ENCODE measurements around the gene FUT7.
"Not testable (repeated sequence)": the region's sequence is repeated elsewhere in the genome, so short reads cannot be mapped to it uniquely, and the experiment has no call there.

FUT7 gene

DNA sequence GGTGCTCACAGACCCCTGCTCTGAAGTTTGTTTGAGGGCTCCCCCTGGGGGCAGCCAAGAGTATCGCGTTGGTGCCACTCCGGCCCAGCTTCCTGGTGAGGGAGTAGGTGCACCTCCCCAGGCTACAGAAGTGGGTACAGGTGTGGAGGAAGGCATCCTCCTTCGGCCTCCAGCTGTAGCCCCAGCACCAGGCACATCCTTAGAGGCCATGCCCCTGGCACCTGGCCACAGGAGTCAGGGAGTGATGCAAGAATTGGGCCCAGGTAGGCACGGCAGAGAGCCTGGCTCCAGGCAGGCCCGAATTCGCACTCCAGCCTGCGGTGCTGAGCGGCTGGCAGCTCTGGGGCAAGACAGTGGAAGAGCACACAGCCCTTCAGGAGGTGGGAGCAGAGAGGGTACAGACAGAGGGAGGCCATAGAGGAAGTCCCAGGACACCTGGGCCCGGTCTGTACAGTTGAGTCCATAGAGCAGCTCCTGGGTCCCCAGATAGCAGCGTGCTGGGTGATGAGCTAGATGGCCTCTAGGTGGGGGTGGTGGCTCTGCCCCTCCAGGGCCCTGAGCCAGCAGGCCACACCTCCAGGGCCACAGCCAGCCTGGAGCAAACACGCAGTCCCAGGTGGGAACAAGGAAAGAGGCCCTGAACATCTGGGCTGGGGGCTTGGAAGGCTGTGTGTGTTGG lies 36.1 kb upstream of the FUT7 start:
- H3K27ac ChIP-seq: no peak overlapping the region
- DNase-seq (ENCODE audit: low read depth, low spot score): no peak

DNA sequence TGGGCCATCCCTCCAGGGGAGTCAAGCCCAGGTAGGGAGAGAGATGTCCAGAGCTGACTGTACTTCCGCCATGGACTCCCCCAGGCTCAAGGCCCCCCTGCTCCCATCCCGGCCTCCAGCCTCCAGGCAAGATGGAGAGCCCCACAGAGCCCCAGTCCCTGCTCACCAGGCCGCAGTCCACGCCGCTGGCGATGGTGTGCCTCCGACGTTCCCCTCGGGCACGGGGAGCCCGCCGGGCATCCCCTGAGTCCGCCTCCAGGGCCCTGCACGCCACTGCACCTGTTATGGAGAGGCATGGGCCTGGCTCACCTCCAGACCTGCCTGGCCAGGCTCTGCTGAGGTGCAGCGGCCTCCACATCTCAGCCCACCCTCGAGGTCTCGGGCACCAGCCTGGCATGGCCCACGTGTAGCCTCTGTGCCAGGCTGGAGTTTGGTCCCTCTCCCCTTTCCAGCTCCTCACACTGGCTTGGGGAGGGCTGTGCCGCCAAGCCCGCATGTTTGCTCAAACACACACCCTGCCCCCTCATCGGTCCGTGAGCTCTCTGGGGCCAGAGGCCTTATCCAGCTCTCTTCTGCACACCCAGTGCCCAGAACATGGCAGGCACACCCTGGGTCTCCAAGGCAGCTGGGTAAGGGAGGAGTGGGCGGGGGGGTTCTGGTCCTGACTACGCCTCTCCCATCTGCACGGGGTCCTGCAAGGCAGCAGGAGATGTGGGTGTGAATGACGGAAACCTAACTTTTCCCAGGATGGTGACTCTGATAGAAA lies 34.4 kb upstream of the FUT7 start:
- no peak for DNase-seq (ENCODE audit: low read depth, low spot score)
- H3K27ac ChIP-seq: no peak overlapping the region

DNA sequence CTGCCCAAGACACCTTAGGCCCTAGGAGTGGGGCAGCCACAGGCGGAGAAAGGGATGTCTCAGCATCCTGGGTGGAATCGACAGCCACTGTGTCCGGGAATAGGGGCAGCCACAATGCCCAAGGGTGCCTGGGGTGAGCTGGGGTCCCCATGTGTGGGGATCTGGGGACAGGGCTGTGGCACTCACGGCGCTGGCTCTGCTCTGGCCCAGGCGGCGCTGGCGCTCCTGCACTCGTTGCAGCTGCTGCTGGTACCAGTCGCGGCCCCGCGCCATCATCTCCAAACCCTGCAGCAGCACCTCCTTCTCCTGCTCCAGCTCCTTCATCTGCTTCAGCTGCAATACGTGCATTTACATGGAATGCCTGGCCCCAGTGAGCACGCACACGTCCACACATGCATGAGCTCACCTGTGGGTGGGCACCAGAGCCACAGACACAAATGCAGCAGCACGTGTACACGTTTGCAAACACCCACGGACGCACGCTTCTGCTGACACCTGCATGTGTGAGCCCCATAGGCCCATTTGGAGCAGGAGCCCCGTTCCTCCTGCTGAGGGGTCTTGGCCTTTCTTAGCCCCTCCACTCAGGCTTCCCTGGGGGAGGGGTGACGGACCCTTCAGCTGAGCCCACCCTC lies 33.6 kb upstream of the FUT7 start:
- no peak overlapping the region for H3K27ac ChIP-seq
- no peak for DNase-seq (ENCODE audit: low read depth, low spot score)

DNA sequence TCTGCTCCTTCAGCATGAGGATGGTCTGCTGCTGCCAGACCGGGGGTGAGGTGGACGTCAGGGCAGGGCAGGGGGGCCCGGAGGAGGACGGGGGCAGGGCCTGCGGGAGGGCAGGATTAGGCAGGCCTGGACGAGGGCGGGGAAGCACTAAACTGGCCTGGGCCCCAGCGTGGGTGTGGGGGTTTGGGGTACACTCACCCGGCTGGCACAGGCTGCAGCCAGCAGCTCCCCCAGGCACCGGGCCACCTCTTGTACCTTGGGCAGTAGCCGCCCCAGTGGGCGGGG lies 32.9 kb upstream of the FUT7 start:
- DNase-seq (ENCODE audit: low read depth, low spot score): no peak
- no peak overlapping the region for H3K27ac ChIP-seq

DNA sequence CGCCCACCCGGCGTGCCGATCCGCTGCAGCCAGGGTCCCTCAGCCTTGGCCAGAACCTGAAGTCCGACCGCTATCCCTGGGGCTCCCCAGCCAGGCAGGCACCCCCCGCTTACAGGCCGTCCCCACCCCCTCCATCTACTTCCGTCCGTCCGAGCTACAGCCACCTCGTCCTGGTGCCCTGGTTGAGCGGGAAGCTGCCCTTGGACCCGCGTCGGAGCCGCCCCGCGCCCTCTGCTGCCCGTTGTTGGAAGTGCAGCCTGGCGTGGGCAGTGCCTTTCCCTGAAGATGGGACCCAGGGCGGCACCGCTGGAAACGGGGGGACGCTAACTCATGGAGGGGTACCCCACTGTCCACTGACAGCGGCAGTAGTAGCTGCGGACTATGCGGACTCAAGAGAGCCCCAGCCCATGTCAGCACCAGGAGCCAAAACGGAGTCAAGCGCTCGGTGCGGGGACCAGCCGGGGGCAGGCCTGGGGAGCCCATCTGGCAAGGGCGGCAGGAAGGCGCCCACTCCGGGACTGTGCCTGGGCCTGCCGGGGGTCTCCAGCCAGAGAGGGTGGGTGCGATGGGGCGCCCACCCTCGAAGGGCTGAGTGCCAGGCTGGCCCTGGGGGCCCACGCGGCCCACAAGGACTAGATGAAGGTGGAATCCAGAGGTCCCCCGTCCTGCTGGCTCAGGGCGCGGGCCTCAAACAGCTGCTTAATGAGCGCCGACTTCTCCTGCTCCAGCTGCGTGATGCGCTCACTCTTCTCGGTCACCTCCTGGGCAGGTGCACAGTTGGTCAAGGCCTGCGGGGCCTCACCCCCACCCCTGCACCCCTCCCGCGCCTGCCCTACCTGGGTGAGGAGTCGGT lies 32.4 kb upstream of the FUT7 start:
- DNase-seq (ENCODE audit: low read depth, low spot score): no peak
- no peak overlapping the region for H3K27ac ChIP-seq

DNA sequence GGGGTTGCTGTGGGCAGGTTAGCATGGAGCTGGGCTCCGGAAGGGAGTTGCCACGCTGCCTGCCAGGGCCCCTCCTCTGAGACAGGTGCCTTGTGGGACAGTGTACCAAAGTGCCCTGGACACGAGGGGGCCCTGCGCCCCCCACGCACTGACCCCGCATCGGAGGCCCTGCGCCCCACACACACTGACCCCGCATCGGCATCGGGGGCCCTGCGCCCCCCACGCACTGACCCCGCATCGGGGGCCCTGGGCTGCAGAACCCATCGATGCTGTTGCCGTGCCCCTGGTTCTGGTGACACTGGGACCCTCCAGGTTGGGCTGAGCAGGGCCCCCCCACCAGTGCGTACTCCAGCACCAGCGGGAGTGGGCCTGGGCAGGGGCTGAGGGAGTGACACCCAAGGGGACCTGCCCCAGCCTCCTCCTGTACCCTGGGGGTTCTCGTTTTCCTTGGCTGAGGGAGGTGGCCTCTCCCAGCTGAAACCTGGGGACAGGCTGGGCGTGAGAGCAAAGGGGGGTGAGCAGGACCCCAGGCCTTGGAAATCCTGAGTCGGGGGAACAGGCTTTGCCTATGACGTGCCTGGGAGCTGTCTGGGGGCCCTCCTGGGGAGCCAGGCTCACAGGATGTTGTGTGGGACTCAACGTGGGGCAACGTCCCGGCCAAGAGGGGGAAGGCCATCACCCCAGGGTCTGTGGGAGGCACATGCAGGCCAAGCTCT lies 31.6 kb upstream of the FUT7 start:
- H3K27ac ChIP-seq: no peak overlapping the region

DNA sequence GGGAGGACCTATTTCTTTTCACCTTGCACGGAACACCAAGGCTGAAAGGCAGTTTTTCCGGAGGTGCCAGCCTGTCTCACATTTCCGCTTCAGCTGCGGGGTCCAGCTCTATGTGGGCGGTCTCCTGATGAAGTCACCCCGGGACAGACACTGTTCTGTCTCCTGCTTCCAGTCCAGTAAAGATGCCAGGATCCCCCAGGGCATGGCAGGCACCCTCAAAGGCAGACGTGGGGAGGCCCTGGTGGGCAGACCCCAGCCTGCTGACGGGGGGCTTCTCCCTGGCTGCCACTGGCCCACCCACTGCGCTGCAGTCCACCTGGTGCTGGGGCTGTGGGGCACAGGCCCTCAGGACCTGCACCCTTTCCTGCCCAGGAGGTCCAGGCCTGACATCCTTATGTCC lies 30.9 kb upstream of the FUT7 start:
- DNase-seq (ENCODE audit: low read depth, low spot score); H3K27ac ChIP-seq: not testable (repeated sequence)

More for the DNA sequence above, 31.6 kb upstream of the FUT7 start:
- DNase-seq (ENCODE audit: low read depth, low spot score): no peak

DNA sequence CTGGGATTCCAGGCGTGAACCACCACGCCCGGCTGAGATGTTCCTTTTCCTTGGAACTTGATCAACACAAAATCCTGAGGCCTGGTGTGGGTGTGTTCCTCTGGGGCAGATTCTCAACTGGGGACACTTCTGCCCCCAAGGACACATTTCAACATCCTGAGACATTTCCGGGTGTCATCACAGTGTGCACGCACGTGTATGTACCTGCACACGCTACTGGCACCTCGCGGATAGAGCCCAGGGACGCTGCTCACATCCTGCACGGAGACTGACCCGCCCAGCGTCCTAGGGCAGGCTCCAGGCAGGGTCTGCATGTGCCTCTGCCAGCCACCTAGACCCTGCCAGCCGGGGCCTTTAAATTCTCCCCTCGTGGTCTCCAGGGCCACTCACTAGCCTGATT lies 30.5 kb upstream of the FUT7 start:
- no peak overlapping the region for H3K27ac ChIP-seq
- no peak for DNase-seq (ENCODE audit: low read depth, low spot score)

DNA sequence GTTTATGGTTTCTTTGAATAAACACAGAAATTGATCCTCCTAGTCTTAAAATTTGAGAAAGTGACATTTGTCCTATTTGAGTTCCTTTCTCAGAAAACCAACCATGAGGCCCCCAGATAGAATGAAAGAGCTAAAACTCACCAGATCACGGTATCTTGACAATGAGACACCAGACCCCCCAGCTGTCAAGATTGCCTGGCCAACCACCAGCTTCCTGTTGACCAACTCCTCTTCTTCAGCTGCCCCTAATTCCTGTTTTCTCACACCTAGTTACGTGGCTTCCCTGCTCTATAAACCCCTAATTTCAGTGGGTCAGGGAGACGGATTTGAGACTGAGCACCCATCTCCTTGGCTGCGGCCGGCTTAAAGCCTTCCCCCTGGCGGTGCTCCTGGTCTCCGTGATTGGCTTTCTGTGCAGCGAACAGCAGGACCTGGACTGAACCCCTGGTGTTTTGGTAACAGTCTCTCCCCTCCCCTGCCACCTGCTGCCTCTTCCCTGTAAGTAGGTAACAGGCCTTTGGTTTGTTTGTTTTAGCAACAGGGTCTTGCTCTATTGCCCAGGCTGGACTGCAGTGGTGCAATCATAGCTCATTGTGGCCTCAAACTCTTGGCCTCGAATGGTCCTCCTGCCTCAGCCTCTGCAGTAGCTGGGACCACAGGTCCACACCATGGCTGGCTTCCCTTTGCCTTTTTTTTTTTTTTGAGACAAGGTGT lies 26.8 kb upstream of the FUT7 start:
- H3K27ac ChIP-seq: no peak overlapping the region
- DNase-seq (ENCODE audit: low read depth, low spot score): no peak

DNA sequence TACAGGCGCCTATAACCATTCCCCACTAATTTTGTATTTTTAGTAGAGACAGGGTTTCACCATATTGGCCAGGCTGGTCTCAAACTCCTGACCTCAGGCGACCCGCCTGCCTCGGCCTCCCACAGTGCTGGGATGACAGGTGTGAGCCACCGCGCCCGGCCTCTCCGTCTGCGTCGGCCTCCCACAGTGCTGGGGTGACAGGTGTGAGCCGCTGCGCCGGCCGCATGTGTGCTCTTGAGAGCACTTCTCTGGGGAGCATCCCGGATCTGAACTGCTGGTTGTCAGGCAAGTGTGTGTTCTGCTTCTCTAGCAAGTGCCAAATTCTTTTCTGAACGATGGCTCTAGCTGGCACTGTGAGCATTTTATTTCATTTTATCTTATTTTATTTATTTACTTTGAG lies 25.7 kb upstream of the FUT7 start:
- no peak for DNase-seq (ENCODE audit: low read depth, low spot score)
- no peak overlapping the region for H3K27ac ChIP-seq

DNA sequence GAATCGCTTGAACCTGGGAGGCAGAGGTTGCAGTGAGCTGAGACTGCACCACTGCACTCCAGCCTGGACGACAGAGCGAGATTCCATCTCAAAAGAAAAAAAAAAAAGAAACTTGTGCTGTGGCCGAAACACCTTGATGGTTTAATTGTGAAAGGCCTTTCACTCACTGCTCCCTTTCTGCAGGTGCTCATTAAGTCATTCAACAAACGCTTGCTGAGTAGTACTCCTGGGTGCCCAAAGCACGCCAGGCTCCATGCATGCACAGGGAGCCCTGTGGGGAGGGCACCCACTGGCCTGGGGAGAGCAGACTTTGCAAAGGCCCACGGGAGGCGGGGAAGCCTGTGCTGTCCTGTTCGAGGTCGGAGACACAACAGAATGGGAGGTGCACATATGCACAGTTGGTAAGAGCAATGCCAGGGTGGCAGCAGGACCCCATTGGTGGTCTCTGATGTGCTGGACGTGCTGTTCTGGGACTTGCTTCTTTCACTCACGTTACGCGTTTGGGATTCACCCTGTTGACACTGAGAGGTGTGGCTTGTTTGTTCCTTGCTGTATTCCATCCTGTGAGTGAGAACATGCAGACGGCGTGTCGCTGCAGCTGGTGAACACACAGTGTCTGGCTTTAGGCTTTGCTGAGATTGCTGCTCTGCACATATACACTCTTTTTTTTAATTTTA lies 25.0 kb upstream of the FUT7 start:
- DNase-seq (ENCODE audit: low read depth, low spot score): no peak
- H3K27ac ChIP-seq: no peak overlapping the region

DNA sequence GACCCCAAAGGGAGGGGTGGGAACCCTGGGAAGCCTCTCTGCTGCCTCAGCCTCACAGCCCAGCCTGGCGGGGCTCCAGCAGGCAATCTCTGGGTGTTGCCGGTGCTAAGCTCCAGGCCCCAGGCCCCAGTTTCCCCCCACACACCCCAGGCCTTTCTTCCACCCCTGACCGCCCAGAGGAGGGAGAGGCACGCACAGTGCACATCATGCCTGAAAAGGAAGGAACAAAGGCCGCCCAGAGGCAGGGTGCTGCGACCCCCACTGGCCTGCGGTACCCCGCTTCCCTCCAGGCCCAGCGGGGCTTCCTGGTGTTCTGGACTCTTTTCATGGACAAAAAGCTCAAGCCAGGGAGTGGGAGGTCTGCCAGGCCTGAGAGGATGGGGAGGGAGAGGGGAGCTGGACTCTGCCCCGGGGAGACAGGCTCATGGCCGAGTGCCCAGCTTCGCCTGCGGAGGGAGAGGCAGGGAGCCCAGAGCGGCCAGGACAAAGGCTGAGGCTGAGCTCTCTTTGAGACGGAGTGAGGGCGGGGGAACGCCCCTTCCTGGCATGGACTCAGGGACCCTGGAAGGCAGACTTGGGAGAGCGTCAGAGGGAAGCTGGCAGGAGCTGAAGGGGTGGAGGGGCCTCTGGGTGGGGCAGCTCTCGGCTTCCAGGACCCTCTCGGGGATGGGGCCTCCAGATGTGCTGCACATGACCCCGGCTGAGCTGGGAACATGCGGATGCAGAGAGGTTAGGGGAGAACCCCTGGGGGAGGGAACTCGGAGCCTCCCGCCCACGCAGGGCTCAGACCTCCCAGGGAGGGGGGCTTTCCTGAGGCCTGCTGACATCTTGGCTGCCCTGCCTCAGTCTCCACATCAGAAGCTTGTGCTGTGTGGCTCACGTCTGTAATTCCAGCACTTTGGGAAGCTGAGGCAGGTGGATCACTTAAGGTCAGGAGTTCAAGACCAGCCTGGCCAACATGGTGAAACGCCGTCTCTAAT lies 23.8 kb upstream of the FUT7 start:
- no peak for DNase-seq (ENCODE audit: low read depth, low spot score)
- H3K27ac ChIP-seq: no peak overlapping the region

DNA sequence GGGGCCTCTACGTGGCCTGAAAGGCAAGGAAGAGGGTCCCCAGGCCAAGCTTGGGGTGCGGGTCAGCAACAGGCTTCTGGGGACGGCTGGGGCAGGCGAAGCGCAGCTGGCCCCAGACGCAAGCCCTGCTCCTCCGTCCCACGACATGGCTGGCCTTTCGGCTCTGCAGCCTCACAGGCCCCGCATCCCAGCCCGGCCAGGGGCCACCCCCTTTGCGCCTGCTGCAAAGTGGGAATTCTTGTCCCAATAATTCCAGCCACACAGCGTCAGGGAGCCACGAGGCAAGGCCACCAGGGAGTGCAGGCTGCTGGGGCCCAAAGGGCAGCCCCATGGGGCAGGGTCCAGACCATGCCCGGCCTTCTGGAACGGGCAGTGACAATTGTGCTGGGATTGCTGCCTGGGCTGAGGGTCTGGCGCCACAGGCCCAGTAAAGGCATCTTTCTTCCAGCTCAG lies 23.1 kb upstream of the FUT7 start:
- DNase-seq (ENCODE audit: low read depth, low spot score): no peak
- no peak overlapping the region for H3K27ac ChIP-seq

DNA sequence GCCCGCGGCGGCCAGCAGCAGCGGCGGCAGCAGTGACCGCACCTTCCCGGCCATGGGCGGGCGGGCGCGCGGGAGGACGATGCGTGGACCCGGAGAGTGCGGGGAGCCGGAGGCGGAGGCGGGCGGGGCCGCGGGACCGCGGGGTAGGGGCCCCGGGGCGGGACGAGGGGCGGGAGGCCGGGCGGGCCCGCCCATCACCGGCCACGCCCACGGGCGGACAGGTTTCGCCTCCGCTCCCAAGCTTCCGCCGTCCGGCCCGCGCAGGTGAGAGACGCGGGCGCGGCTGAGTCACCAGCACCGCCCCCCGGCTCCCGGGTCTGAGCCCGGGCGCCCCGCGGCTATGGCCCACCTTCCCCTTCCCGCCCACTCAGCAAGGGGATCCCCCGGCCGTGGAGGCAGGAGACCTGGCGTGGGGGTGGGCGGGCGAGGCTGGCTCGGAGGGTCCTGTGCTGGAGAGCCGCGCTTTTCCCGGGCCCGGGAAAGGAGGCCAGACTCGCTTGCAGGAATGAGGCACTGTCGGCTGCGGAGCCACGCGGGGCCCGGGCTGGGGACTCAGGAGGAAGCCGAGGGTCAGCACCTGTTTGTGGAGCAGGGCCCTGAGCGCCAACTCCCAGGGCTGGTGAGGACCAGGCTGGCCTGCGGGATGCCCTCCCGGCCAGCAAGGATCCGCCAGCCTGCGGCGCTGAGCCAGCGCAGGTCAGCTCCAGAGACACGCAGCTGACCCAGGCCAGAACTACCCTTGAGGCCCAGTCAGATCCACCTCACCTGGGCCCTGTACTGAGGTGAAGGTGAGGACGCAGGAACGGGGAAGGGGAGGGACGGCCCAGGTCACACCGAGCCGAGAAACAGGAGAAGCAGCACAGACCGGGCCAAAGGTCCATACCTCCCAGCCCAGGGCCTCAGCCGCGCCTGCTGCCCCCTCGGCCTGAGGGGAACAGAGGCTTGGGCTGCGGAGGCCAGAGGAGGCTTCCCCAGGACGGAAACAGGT lies 22.4 kb upstream of the FUT7 start, which contains the start of gene ENTPD2:
TSS of gene ENTPD2 (minus strand) at position 118 of the 988 bp plus-strand sequence. CDS start at position 54, 64 bp downstream.
- DNase-seq (ENCODE audit: low read depth, low spot score): no peak
- no peak within 1 kb of the TSS for H3K27ac ChIP-seq

DNA sequence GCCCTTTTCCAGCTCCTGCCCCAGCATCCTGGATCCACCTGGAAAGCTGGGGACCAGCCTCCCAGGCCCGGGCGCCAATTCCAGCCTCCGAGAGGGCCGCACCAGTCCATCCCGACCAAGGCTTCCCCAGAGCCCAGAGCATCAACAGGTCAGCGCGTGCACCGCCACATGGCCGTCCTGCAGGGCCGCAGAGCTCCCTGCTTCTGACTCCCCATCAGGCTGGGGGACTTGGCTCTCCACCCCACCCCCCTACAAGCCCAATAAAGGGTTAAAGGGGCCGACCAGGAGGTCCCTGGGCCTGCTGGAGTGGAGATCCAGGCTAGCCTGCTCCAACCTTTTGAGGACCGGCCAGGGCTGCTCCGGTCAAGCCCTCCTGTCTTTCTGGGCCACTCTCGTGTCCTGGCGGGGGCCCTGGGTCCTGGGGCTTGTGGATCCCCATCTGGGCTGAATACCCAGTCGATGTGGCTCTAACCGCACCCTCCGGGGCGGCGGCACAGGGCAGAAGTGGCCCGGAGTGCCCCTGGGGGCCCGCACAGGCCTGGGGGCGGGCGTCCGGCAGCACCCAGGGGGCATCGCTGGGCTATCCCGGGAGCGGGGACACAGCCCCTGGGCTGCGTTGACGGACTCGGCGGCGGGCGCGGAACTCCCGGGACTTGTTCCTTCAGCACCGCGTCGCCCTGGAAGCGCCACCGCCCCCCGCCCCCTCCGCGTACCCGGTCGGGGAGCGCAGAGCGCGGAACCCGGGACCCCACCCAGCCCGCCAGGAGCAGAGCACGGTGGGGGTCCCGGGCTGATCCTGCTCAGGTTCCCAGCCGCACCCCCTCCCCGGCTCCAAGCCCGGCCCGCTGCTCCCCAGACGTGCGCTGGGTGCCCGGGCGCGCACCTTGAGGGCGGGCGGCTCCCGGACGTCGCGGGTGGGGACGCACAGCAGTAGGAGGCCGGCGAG lies 21.4 kb upstream of the FUT7 start:
- no peak overlapping the region for H3K27ac ChIP-seq
- DNase-seq (ENCODE audit: low read depth, low spot score): no peak

Measured in epithelial cell of prostate (primary cell).